Esophagus squamous epithelium (tissue), 4 donors: ENCODE data around the gene QRICH2.

ENCODE experiments used
- POLR2A ChIP-seq, 4 donors: fragments of 450-650 bp; IDR thresholded peaks; one replicate each; pipeline ENCODE4 v1.6.1; 2017; ENCODE audit warnings: antibody characterized with exemption in 4 of 4, mild to moderate bottlenecking in 4 of 4, moderate library complexity in 3 of 4
- TF ChIP-seq, protein P1 (sequence below), 6 experiments: fragments of 450-650 bp in 4 of 6; fragments of 200-600 bp in 2 of 6; sonication (generic) in 2 of 6; IDR thresholded peaks; one replicate each; pipeline ENCODE4 v1.5.1; 2016 to 2019; ENCODE audit warnings: antibody characterized with exemption in 6 of 6, mild to moderate bottlenecking in 4 of 6, moderate library complexity in 4 of 6

DNA sequence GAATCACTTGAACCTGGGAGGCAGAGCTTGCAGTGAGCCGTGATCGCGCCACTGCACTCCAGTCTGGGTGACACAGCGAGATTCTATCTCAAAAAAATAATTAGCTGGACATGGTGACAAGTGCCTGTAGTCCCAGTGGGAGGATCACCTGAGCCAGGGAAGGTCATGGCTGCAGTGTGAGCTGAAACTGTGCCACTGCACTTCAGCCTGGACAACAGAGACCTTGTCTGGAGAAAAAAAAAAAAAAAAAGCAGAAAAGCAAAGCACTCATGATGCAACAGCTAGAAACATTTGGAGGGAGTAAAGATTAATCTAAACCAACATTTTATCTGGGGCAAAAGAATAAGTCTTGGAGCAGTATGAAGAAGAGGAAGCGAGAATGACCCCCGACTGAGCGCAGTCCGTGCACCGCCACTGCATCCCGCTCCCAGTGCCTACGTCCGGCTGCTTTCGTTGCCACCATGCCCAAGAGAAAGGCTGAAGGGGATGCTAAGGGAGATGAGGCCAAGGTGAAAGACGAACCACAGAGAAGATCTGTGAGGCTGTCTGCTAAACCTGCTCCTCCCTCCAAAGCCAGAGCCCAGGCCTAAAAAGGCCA lies 37.4 kb upstream of the QRICH2 start:
- TF ChIP-seq, protein P1, sequence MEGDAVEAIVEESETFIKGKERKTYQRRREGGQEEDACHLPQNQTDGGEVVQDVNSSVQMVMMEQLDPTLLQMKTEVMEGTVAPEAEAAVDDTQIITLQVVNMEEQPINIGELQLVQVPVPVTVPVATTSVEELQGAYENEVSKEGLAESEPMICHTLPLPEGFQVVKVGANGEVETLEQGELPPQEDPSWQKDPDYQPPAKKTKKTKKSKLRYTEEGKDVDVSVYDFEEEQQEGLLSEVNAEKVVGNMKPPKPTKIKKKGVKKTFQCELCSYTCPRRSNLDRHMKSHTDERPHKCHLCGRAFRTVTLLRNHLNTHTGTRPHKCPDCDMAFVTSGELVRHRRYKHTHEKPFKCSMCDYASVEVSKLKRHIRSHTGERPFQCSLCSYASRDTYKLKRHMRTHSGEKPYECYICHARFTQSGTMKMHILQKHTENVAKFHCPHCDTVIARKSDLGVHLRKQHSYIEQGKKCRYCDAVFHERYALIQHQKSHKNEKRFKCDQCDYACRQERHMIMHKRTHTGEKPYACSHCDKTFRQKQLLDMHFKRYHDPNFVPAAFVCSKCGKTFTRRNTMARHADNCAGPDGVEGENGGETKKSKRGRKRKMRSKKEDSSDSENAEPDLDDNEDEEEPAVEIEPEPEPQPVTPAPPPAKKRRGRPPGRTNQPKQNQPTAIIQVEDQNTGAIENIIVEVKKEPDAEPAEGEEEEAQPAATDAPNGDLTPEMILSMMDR (IDR thresholded peaks at IDR 0.05): no peak
- TF ChIP-seq POLR2A (IDR thresholded peaks at IDR 0.05): no peak
